HG02840 (cell line): Measurements from ENCODE around the gene MX2.

ENCODE experiments used
- ATAC-seq: cut with Tn5 transposase; IDR thresholded peaks from one replicate; pipeline ENCODE4 v1.9.1; 2021; ENCODE audit warnings: mild to moderate bottlenecking, moderate library complexity, moderate number of reproducible peaks; ENCODE audit not compliant: unreplicated experiment, low FRiP score

Gene MX2

GRCh38 chr21:41432562-41433460 lies 71.0 kb downstream of the MX2 start:
- no peak for ATAC-seq

GRCh38 chr21:41433566-41433965 lies 71.7 kb downstream of the MX2 start:
- ATAC-seq: no peak

GRCh38 chr21:41435706-41436105 lies 73.9 kb downstream of the MX2 start:
- ATAC-seq: no peak

- ATAC-seq: no peak
These were observed 75.9 kb downstream of the MX2 start for GRCh38 chr21:41437729-41438128.

- no peak for ATAC-seq
These were observed 76.7 kb downstream of the MX2 start for GRCh38 chr21:41438425-41439113.

GRCh38 chr21:41439248-41439647 lies 77.4 kb downstream of the MX2 start:
- no peak for ATAC-seq

- ATAC-seq: no peak
These were observed 79.7 kb downstream of the MX2 start for GRCh38 chr21:41441546-41441945.

GRCh38 chr21:41442481-41443186 lies 80.8 kb downstream of the MX2 start:
- ATAC-seq: no peak

- ATAC-seq: no peak
These were observed 81.7 kb downstream of the MX2 start for GRCh38 chr21:41443562-41443961.

- ATAC-seq: no peak
These were observed 83.1 kb downstream of the MX2 start for GRCh38 chr21:41444703-41445464.

GRCh38 chr21:41445465-41445862 lies 83.6 kb downstream of the MX2 start:
- ATAC-seq: no peak

GRCh38 chr21:41446586-41446985 lies 84.8 kb downstream of the MX2 start:
- no peak for ATAC-seq

GRCh38 chr21:41447356-41447755 lies 85.5 kb downstream of the MX2 start:
- ATAC-seq: no peak

- no peak for ATAC-seq
These were observed 87.8 kb downstream of the MX2 start for GRCh38 chr21:41449613-41450012.

GRCh38 chr21:41451753-41452676 lies 90.2 kb downstream of the MX2 start:
- no peak for ATAC-seq

- ATAC-seq: no peak
These were observed 91.4 kb downstream of the MX2 start for GRCh38 chr21:41453198-41453597.

GRCh38 chr21:41453761-41454160 lies 91.9 kb downstream of the MX2 start:
- ATAC-seq: no peak

- ATAC-seq: no peak
These were observed 96.3 kb downstream of the MX2 start for GRCh38 chr21:41458121-41458520.

GRCh38 chr21:41458559-41458958 lies 96.7 kb downstream of the MX2 start:
- no peak for ATAC-seq
